PC-3 (cell line): ENCODE results near the gene KHNYN. TPM values are rescaled to one million over a fixed set of nuclear protein-coding genes. Genes with fewer than 3 reads are reported as not detected.

Experiments
- ATAC-seq: fragments of 200-7000 bp; cut with Tn5 transposase; 2 replicates; pipeline ENCODE4 v1.9.1; 2020; ENCODE audit warnings: mild to moderate bottlenecking, moderate library complexity
- BruUV-seq: library from RNA; stranded (reverse); fragments of 400-500 nt; replicated peaks from 2 replicates; lab custom pipeline; 2021; lab: Mats Ljungman, UMichigan
- CTCF ChIA-PET: fragments of 300-600 bp; sonication (Branson Sonifier 250); formaldehyde crosslinking; loops from one replicate; lab custom pipeline; 2022; ENCODE audit warnings: antibody characterized with exemption; lab: Charles Lee
- POLR2A ChIA-PET: fragments of 300-600 bp; sonication (Branson Sonifier 250); formaldehyde crosslinking; loops from one replicate; lab custom pipeline; 2022; ENCODE audit warnings: antibody characterized with exemption; ENCODE audit not compliant: unreplicated experiment; lab: Charles Lee
- DNase-seq: peaks from one replicate; pipeline ENCODE4 v3.0.0-alpha.2; 2015
- H2AFZ ChIP-seq: fragments of 300-600 bp; sonication (generic); 2 replicates; pipeline ENCODE4 v1.6.0; 2016; ENCODE audit warnings: antibody characterized with exemption, low read length
- H3F3A ChIP-seq: fragments of 300-600 bp; sonication (generic); one replicate; pipeline ENCODE4 v1.6.0; 2017; ENCODE audit warnings: antibody characterized with exemption, low read length, control low read depth, mild to moderate bottlenecking; ENCODE audit not compliant: unreplicated experiment
- H3K27ac ChIP-seq: fragments of 300-600 bp; sonication (generic); 2 replicates; pipeline ENCODE4 v1.5.1; 2016; ENCODE audit warnings: mild to moderate bottlenecking, low read length
- H3K27me3 ChIP-seq: fragments of 300-600 bp; sonication (generic); 2 replicates; pipeline ENCODE4 v1.6.1; 2016; ENCODE audit warnings: low read length, mixed read lengths
- H3K36me3 ChIP-seq: fragments of 300-600 bp; sonication (generic); 2 replicates; pipeline ENCODE4 v1.6.1; 2016; ENCODE audit warnings: low read depth, mixed run types, low read length, mixed read lengths
- H3K4me1 ChIP-seq: fragments of 300-600 bp; sonication (generic); 2 replicates; pipeline ENCODE4 v1.5.1; 2016; ENCODE audit warnings: low read length; ENCODE audit not compliant: insufficient read depth
- H3K4me2 ChIP-seq: fragments of 300-600 bp; sonication (generic); 2 replicates; pipeline ENCODE4 v1.6.0; 2016; ENCODE audit warnings: low read length
- H3K4me3 ChIP-seq: fragments of 300-600 bp; sonication (generic); 2 replicates; pipeline ENCODE4 v1.5.1; 2016; ENCODE audit warnings: mild to moderate bottlenecking, low read length, mixed read lengths
- H3K79me2 ChIP-seq: fragments of 300-600 bp; sonication (generic); 2 replicates; pipeline ENCODE4 v1.6.1; 2017; ENCODE audit warnings: low read length, mixed read lengths
- H3K9ac ChIP-seq: fragments of 300-600 bp; sonication (generic); 2 replicates; pipeline ENCODE4 v1.6.0; 2016; ENCODE audit warnings: mild to moderate bottlenecking, low read length
- H3K9me2 ChIP-seq: fragments of 300-600 bp; sonication (generic); replicated peaks from 2 replicates; pipeline ENCODE4 v1.6.1; 2016; ENCODE audit warnings: mixed run types, low read length, mixed read lengths
- H3K9me3 ChIP-seq: fragments of 300-600 bp; sonication (generic); 2 replicates; pipeline ENCODE4 v1.6.1; 2016; ENCODE audit warnings: low read length, mixed read lengths
- H4K20me1 ChIP-seq: fragments of 300-600 bp; sonication (generic); 2 replicates; pipeline ENCODE4 v1.6.1; 2016; ENCODE audit warnings: low read length, mixed read lengths
- CTCF ChIP-seq: fragments of 300-600 bp; sonication (generic); conservative IDR thresholded peaks from 2 replicates; pipeline ENCODE4 v1.5.1; 2017; ENCODE audit warnings: antibody characterized with exemption, low read depth, mild to moderate bottlenecking, low read length
- EZH2 ChIP-seq: fragments of 300-600 bp; sonication (generic); IDR thresholded peaks from one replicate; pipeline ENCODE4 v1.6.1; 2017; ENCODE audit warnings: antibody characterized with exemption, mild to moderate bottlenecking, low read length; ENCODE audit not compliant: unreplicated experiment
- EZH2phosphoT487 ChIP-seq: fragments of 300-600 bp; sonication (generic); IDR thresholded peaks from 2 replicates; pipeline ENCODE4 v1.6.1; 2018; ENCODE audit warnings: mild to moderate bottlenecking, antibody characterized with exemption, low read length, borderline replicate concordance
- intact Hi-C: fragments of 100-400 bp; cut with micrococcal nuclease; formaldehyde crosslinking; loops from 2 replicates; pipeline ENCODE4 v1.9.0; 2023
- total RNA-seq: library from RNA; depleted of rRNA; stranded (reverse); fragments of >200 nt; gene quantifications from 2 replicates; pipeline ENCODE4 v1.2.3, GENCODE V29; 2014

KHNYN gene
- total RNA-seq, 1 experiment from 2014 or later: 51.6 TPM

- no peaks in the 10 kb centered on the region for H3K27me3 ChIP-seq
- 0 out of 2 replicates have a peak, but pooled peaks cover 3% of the 10 kb centered on the region for H3K9me2 ChIP-seq
- no peak overlapping the region for H2AFZ ChIP-seq
- no peak overlapping the region for H3K4me3 ChIP-seq
- no peaks in the 10 kb centered on the region for H3K9me3 ChIP-seq
- H3K4me1 ChIP-seq: peaks cover 23% of the 10 kb centered on the region
- TF ChIP-seq EZH2phosphoT487 (no peak), CTCF (no peak), EZH2 (no peak)
- no TSS peak for BruUV-seq
- no peak for DNase-seq
- ChIA-PET POLR2A (no interaction called here), CTCF (no interaction called here)
- H3F3A ChIP-seq: peaks cover 7% of the 10 kb centered on the region
- H3K9ac ChIP-seq: no peak overlapping the region
- intact Hi-C loops: no loop called here
- H3K4me2 ChIP-seq: no peak overlapping the region
- ATAC-seq: no peak
- H3K79me2 ChIP-seq: no peaks in the 10 kb centered on the region
- H3K27ac ChIP-seq: no peak overlapping the region
- no peaks in the 10 kb centered on the region for H4K20me1 ChIP-seq
- H3K36me3 ChIP-seq: peaks cover 3% of the 10 kb centered on the region; the same call in 1 of the 2 replicates
Observed at GRCh38 chr14:24459331-24459730, 29.6 kb downstream of the KHNYN start.

GRCh38 chr14:24461336-24461735 is 31.6 kb downstream of the KHNYN start:
- 0 out of 2 replicates have a peak, but pooled peaks cover 3% of the 10 kb centered on the region for H3K9me2 ChIP-seq
- H3K27ac ChIP-seq: peak overlapping the region; percentile 78
- no peak overlapping the region for H3K4me3 ChIP-seq
- TF ChIP-seq EZH2 (no peak), CTCF (no peak), EZH2phosphoT487 (no peak)
- peaks cover 7% of the 10 kb centered on the region for H3F3A ChIP-seq
- no TSS peak for BruUV-seq
- intact Hi-C loops: no loop called here
- no peaks in the 10 kb centered on the region for H3K27me3 ChIP-seq
- H3K4me2 ChIP-seq: peak overlapping the region; percentile 30
- no peaks in the 10 kb centered on the region for H3K79me2 ChIP-seq
- DNase-seq: peak; percentile 82
- no peaks in the 10 kb centered on the region for H3K9me3 ChIP-seq
- peaks cover 23% of the 10 kb centered on the region for H3K4me1 ChIP-seq
- ChIA-PET POLR2A (no interaction called here), CTCF (no interaction called here)
- ATAC-seq: peak; percentile 89
- H4K20me1 ChIP-seq: no peaks in the 10 kb centered on the region
- H3K36me3 ChIP-seq: peaks cover 3% of the 10 kb centered on the region; the same call in 1 of the 2 replicates
- no peak overlapping the region for H3K9ac ChIP-seq
- peak overlapping the region; percentile 62; the same call in 1 of the 2 replicates for H2AFZ ChIP-seq

GRCh38 chr14:24463017-24463883 is 33.5 kb downstream of the KHNYN start:
- no TSS peak for BruUV-seq
- peaks cover 3% of the 10 kb centered on the region; the same call in 1 of the 2 replicates for H3K36me3 ChIP-seq
- no peak for DNase-seq
- no peak overlapping the region for H3K4me2 ChIP-seq
- no peak overlapping the region for H3K27ac ChIP-seq
- H3K4me3 ChIP-seq: no peak overlapping the region
- ATAC-seq: no peak
- peaks cover 7% of the 10 kb centered on the region for H3F3A ChIP-seq
- intact Hi-C loops: no loop called here
- no peaks in the 10 kb centered on the region for H3K27me3 ChIP-seq
- H2AFZ ChIP-seq: no peak overlapping the region
- no peaks in the 10 kb centered on the region for H3K9me3 ChIP-seq
- TF ChIP-seq EZH2phosphoT487: no peak
- TF ChIP-seq EZH2: no peak
- TF ChIP-seq CTCF: no peak
- 0 out of 2 replicates have a peak, but pooled peaks cover 3% of the 10 kb centered on the region for H3K9me2 ChIP-seq
- ChIA-PET POLR2A (no interaction called here), CTCF (no interaction called here)
- H3K4me1 ChIP-seq: peaks cover 23% of the 10 kb centered on the region
- H3K9ac ChIP-seq: no peak overlapping the region
- H4K20me1 ChIP-seq: no peaks in the 10 kb centered on the region
- H3K79me2 ChIP-seq: no peaks in the 10 kb centered on the region
